ENCODE measurements around the gene MRAP.

The MRAP gene

GRCh38 chr21:32335601-32336575 is 37.2 kb downstream of the MRAP start:
- Histone ChIP-seq H3K36me3 (peaks cover 53 to 96% (median 87%) of the 10 kb centered on the region in 3 donors), H3K4me1 (no peaks in the 10 kb centered on the region), H3K9me3 (no peaks in the 10 kb centered on the region), H3K27me3 (no peaks in the 10 kb centered on the region), H3K27ac (no peak overlapping the region), H3K4me3 (no peak overlapping the region)
- TF ChIP-seq CTCF (IDR thresholded peaks at IDR 0.05): no peak
- intact Hi-C loops (cut with DNase I; ENCODE audit: low total_unique reads): no loop called here
- DNase-seq: peak in 1 of 2 donors; percentile 38

- Histone ChIP-seq H3K9me3 (no peaks in the 10 kb centered on the region), H3K4me1 (no peaks in the 10 kb centered on the region), H3K36me3 (peaks cover 56 to 95% (median 92%) of the 10 kb centered on the region in 3 donors), H3K4me3 (no peak overlapping the region), H3K27ac (no peak overlapping the region), H3K27me3 (no peaks in the 10 kb centered on the region)
- TF ChIP-seq CTCF (IDR thresholded peaks at IDR 0.05): no peak
- no peak for DNase-seq
- intact Hi-C loops (cut with DNase I; ENCODE audit: low total_unique reads): no loop called here
These were observed 38.1 kb downstream of the MRAP start for GRCh38 chr21:32336711-32337110.

GRCh38 chr21:32337206-32337605 is 38.6 kb downstream of the MRAP start:
- H3K9me3 ChIP-seq: no peaks in the 10 kb centered on the region
- H3K27me3 ChIP-seq: no peaks in the 10 kb centered on the region
- TF ChIP-seq CTCF (IDR thresholded peaks at IDR 0.05): no peak
- no peak overlapping the region for H3K27ac ChIP-seq
- no peaks in the 10 kb centered on the region for H3K4me1 ChIP-seq
- intact Hi-C loops (cut with DNase I; ENCODE audit: low total_unique reads): no loop called here
- H3K4me3 ChIP-seq: no peak overlapping the region
- DNase-seq: no peak
- H3K36me3 ChIP-seq: peaks cover 56 to 95% (median 90%) of the 10 kb centered on the region in 3 donors

GRCh38 chr21:32338209-32338921 is 39.7 kb downstream of the MRAP start:
- Histone ChIP-seq H3K36me3 (peaks cover 54 to 98% (median 89%) of the 10 kb centered on the region in 3 donors), H3K9me3 (no peaks in the 10 kb centered on the region), H3K4me1 (no peaks in the 10 kb centered on the region), H3K27me3 (no peaks in the 10 kb centered on the region), H3K4me3 (no peak overlapping the region), H3K27ac (no peak overlapping the region)
- TF ChIP-seq CTCF (IDR thresholded peaks at IDR 0.05): no peak
- DNase-seq: no peak
- intact Hi-C loops (cut with DNase I; ENCODE audit: low total_unique reads): no loop called here

GRCh38 chr21:32340863-32341848 is 42.5 kb downstream of the MRAP start:
- no peaks in the 10 kb centered on the region for H3K27me3 ChIP-seq
- no peaks in the 10 kb centered on the region for H3K4me1 ChIP-seq
- no peak overlapping the region for H3K27ac ChIP-seq
- H3K4me3 ChIP-seq: no peak overlapping the region
- peaks cover 54 to 98% (median 90%) of the 10 kb centered on the region in 3 donors for H3K36me3 ChIP-seq
- no peak for TF ChIP-seq CTCF (IDR thresholded peaks at IDR 0.05)
- intact Hi-C loops (cut with DNase I; ENCODE audit: low total_unique reads): no loop called here
- DNase-seq: no peak
- H3K9me3 ChIP-seq: peaks cover 0 to 9% (median 2%) of the 10 kb centered on the region in 3 donors
